DMS79 treated with DMSO at 0.1 percent for 48 hours (cell line): ENCODE results near the gene EFL1.
"Not testable (repeated sequence)": the region's sequence is repeated elsewhere in the genome, so short reads cannot be mapped to it uniquely, and the experiment has no call there.

Source experiments
- DNase-seq: peaks from one replicate; lab custom pipeline; 2025; lab: John Stamatoyannopoulos, UW

The EFL1 gene

GRCh38 chr15:82196353-82196752 lies 66.2 kb downstream of the EFL1 start:
- no peak for DNase-seq

- not testable (repeated sequence) for DNase-seq
These were observed 66.7 kb downstream of the EFL1 start for GRCh38 chr15:82195818-82196217.

GRCh38 chr15:82194488-82194887 lies 68.0 kb downstream of the EFL1 start:
- not testable (repeated sequence) for DNase-seq

GRCh38 chr15:82193435-82193834 lies 69.1 kb downstream of the EFL1 start:
- not testable (repeated sequence) for DNase-seq

- not testable (repeated sequence) for DNase-seq
These were observed 70.1 kb downstream of the EFL1 start for GRCh38 chr15:82192394-82192793.

- DNase-seq: no peak
These were observed 75.7 kb downstream of the EFL1 start for GRCh38 chr15:82186719-82187406.

- DNase-seq: no peak
These were observed 76.4 kb downstream of the EFL1 start for GRCh38 chr15:82186161-82186560.

- DNase-seq: no peak
These were observed 77.8 kb downstream of the EFL1 start for GRCh38 chr15:82184776-82185175.

- DNase-seq: no peak
These were observed 78.2 kb downstream of the EFL1 start for GRCh38 chr15:82184355-82184754.

GRCh38 chr15:82183121-82184031 lies 79.2 kb downstream of the EFL1 start:
- DNase-seq: no peak

- no peak for DNase-seq
These were observed 81.2 kb downstream of the EFL1 start for GRCh38 chr15:82181371-82181770.

GRCh38 chr15:82178061-82178460 lies 84.5 kb downstream of the EFL1 start:
- no peak for DNase-seq

- DNase-seq: no peak
These were observed 85.1 kb downstream of the EFL1 start for GRCh38 chr15:82177291-82178010.

GRCh38 chr15:82176542-82176941 lies 86.0 kb downstream of the EFL1 start:
- no peak for DNase-seq

- no peak for DNase-seq
These were observed 87.9 kb downstream of the EFL1 start for GRCh38 chr15:82174471-82175235.

GRCh38 chr15:82173108-82173507 lies 89.4 kb downstream of the EFL1 start:
- DNase-seq: no peak

GRCh38 chr15:82172506-82172905 lies 90.0 kb downstream of the EFL1 start:
- no peak for DNase-seq

- no peak for DNase-seq
These were observed 93.8 kb downstream of the EFL1 start for GRCh38 chr15:82168757-82169156.

GRCh38 chr15:82168296-82168695 lies 94.2 kb downstream of the EFL1 start:
- DNase-seq: no peak

- no peak for DNase-seq
These were observed 96.6 kb downstream of the EFL1 start for GRCh38 chr15:82165948-82166376.

- no peak for DNase-seq
These were observed 102.6 kb downstream of the EFL1 start for GRCh38 chr15:82159922-82160321.

GRCh38 chr15:82158811-82159210 lies 103.7 kb downstream of the EFL1 start:
- DNase-seq: no peak
